Stimulated activated CD4-positive, alpha-beta T cell treated with anti-CD3 and anti-CD28 coated beads, Interleukin-12 subunit alpha, Interleukin-12 subunit beta, amount 100 ng/mL, for 24 hours (primary cell): ENCODE results near the gene KCTD2.
"Not testable (repeated sequence)": the region's sequence is repeated elsewhere in the genome, so short reads cannot be mapped to it uniquely, and the experiment has no call there.

Experiments used
- DNase-seq, 2 experiments: peaks; one replicate each; pipeline ENCODE4 v3.0.0-alpha.2; 2020; ENCODE audit warnings: low read depth in 2 of 2

The KCTD2 gene

GRCh38 chr17:75051941-75052340 is 4.9 kb downstream of the KCTD2 start:
- no peak for DNase-seq

GRCh38 chr17:75059369-75060345 is 12.6 kb downstream of the KCTD2 start:
- DNase-seq = no peak

- no peak for DNase-seq
Observed at GRCh38 chr17:75060434-75061054, 13.5 kb downstream of the KCTD2 start.

GRCh38 chr17:75061055-75061438 is 14.0 kb downstream of the KCTD2 start:
- DNase-seq = no peak

GRCh38 chr17:75061618-75062017 is 14.6 kb downstream of the KCTD2 start:
- no peak for DNase-seq

- DNase-seq = no peak
Observed at GRCh38 chr17:75063201-75063600, 16.2 kb downstream of the KCTD2 start.

GRCh38 chr17:75063626-75064025 is 16.6 kb downstream of the KCTD2 start:
- DNase-seq = no peak

GRCh38 chr17:75064040-75064439 is 17.0 kb downstream of the KCTD2 start:
- DNase-seq = no peak

- no peak for DNase-seq
Observed at GRCh38 chr17:75064460-75064859, 17.4 kb downstream of the KCTD2 start.

- no peak for DNase-seq
Observed at GRCh38 chr17:75064867-75065561, 18.0 kb downstream of the KCTD2 start.

- DNase-seq = no peak
Observed at GRCh38 chr17:75065562-75066151, 18.6 kb downstream of the KCTD2 start.

GRCh38 chr17:75067856-75068255 is 20.8 kb downstream of the KCTD2 start:
- DNase-seq = no peak

GRCh38 chr17:75068750-75069149 is 21.7 kb downstream of the KCTD2 start:
- no peak for DNase-seq

GRCh38 chr17:75069783-75070182 is 22.8 kb downstream of the KCTD2 start:
- DNase-seq = no peak

- DNase-seq = not testable (repeated sequence)
Observed at GRCh38 chr17:75071478-75072271, 24.6 kb downstream of the KCTD2 start.

GRCh38 chr17:75072909-75073308 is 25.9 kb downstream of the KCTD2 start:
- DNase-seq = not testable (repeated sequence)

- DNase-seq = no peak
Observed at GRCh38 chr17:75073618-75074047, 26.6 kb downstream of the KCTD2 start.

- DNase-seq = no peak
Observed at GRCh38 chr17:75074532-75074931, 27.5 kb downstream of the KCTD2 start.

GRCh38 chr17:75075597-75076336 is 28.7 kb downstream of the KCTD2 start:
- no peak for DNase-seq

GRCh38 chr17:75077072-75077495 is 30.1 kb downstream of the KCTD2 start:
- no peak for DNase-seq
